Nephron progenitor cell (in vitro differentiated cells): ENCODE measurements around the gene SERPINB5.

ENCODE experiments used
- DNase-seq: peaks from one replicate; pipeline ENCODE4 v3.0.0; 2021
- H3K27ac Mint-ChIP-seq: 2 replicates; pipeline ENCODE4 v1.8.0; 2021; ENCODE audit warnings: mild to moderate bottlenecking, moderate library complexity, mixed read lengths
- H3K27me3 Mint-ChIP-seq: 2 replicates; pipeline ENCODE4 v1.8.0; 2021; ENCODE audit warnings: mild to moderate bottlenecking, low read depth, mixed read lengths; ENCODE audit not compliant: poor library complexity
- H3K36me3 Mint-ChIP-seq: 2 replicates; pipeline ENCODE4 v1.8.0; 2021; ENCODE audit warnings: low read depth, mixed read lengths
- H3K4me1 Mint-ChIP-seq: 2 replicates; pipeline ENCODE4 v1.8.0; 2021; ENCODE audit warnings: mixed read lengths
- H3K4me3 Mint-ChIP-seq: 2 replicates; pipeline ENCODE4 v1.8.0; 2021; ENCODE audit warnings: mild to moderate bottlenecking, moderate library complexity, mixed read lengths
- H3K9me3 Mint-ChIP-seq: 2 replicates; pipeline ENCODE4 v1.8.0; 2021; ENCODE audit warnings: mild to moderate bottlenecking, moderate library complexity, mixed read lengths
- TF ChIP-seq, protein P1 (sequence below): fragments of 200-600 bp; sonication (generic); IDR thresholded peaks from 2 replicates; pipeline ENCODE4 v1.5.0; 2021; ENCODE audit warnings: antibody characterized with exemption

Gene SERPINB5

DNA sequence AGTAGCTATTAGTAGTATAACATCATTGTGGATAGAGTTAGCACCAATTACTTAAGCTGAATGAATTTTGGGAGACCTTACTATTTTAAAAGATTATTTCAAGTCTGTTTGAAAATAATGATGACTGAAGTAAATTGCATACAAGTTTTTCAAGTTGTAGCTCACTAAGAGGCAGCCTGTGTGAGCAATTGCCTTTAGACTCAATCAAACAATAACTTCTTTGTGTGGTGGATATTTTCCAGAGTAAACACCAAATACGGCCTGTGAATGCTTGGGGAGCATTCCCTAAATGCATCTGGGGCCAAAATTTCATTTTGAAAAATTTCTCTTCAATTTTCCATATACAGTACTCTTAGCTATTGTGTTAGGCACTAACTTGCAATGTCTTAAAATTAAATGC is 73.3 kb downstream of the SERPINB5 start:
- H3K4me3 Mint-ChIP-seq: no peak overlapping the region
- no peaks in the 10 kb centered on the region for H3K9me3 Mint-ChIP-seq
- no peaks in the 10 kb centered on the region for H3K36me3 Mint-ChIP-seq
- no peak overlapping the region for H3K27ac Mint-ChIP-seq
- no peak for DNase-seq
- no peaks in the 10 kb centered on the region for H3K27me3 Mint-ChIP-seq
- peaks cover 5% of the 10 kb centered on the region for H3K4me1 Mint-ChIP-seq
- TF ChIP-seq, protein P1, sequence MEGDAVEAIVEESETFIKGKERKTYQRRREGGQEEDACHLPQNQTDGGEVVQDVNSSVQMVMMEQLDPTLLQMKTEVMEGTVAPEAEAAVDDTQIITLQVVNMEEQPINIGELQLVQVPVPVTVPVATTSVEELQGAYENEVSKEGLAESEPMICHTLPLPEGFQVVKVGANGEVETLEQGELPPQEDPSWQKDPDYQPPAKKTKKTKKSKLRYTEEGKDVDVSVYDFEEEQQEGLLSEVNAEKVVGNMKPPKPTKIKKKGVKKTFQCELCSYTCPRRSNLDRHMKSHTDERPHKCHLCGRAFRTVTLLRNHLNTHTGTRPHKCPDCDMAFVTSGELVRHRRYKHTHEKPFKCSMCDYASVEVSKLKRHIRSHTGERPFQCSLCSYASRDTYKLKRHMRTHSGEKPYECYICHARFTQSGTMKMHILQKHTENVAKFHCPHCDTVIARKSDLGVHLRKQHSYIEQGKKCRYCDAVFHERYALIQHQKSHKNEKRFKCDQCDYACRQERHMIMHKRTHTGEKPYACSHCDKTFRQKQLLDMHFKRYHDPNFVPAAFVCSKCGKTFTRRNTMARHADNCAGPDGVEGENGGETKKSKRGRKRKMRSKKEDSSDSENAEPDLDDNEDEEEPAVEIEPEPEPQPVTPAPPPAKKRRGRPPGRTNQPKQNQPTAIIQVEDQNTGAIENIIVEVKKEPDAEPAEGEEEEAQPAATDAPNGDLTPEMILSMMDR: no peak

DNA sequence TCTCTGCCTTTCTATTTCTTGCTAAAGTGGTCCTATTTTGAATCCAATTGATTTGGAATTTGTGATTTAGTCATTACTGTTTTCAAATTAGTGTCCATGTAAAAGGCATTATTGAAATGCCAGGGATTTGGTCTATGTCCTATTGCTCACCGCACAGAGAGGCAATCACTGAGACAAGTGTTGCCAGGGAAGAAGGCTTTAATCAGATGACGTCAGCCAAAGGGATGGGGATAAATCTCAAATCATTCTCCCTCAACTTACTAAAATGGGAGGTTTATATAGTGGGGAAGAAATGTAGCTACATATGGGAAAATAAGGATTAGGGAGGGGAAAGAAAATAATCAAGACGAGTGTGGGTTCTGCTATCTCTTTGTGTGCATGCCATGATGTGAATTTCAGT is 75.0 kb downstream of the SERPINB5 start:
- TF ChIP-seq, protein P1: no peak
- H3K4me3 Mint-ChIP-seq: no peak overlapping the region
- H3K4me1 Mint-ChIP-seq: no peaks in the 10 kb centered on the region
- H3K27ac Mint-ChIP-seq: no peak overlapping the region
- no peaks in the 10 kb centered on the region for H3K36me3 Mint-ChIP-seq
- DNase-seq: no peak
- H3K9me3 Mint-ChIP-seq: no peaks in the 10 kb centered on the region
- no peaks in the 10 kb centered on the region for H3K27me3 Mint-ChIP-seq

DNA sequence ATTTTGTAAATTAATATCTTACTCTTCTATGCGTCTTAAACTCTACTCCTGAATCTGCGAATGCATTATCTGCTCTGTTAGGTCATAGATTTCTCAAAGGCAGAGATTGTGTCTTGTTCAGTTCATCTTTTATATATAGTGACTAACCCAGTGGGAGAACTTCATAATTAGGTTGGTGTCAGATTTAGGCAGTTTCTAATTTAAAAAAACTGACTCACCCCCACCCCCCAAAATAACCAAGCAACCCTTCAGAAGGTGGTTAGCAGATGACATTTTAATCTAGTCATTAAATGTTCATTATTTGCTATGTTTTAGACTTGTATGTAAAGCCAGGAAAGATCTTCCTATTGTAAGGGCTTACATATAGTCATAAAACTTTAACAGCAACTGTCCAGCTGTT is 75.8 kb downstream of the SERPINB5 start:
- H3K4me1 Mint-ChIP-seq: no peaks in the 10 kb centered on the region
- TF ChIP-seq, protein P1: no peak
- H3K27ac Mint-ChIP-seq: no peak overlapping the region
- H3K9me3 Mint-ChIP-seq: no peaks in the 10 kb centered on the region
- no peaks in the 10 kb centered on the region for H3K36me3 Mint-ChIP-seq
- H3K4me3 Mint-ChIP-seq: no peak overlapping the region
- no peak for DNase-seq
- no peaks in the 10 kb centered on the region for H3K27me3 Mint-ChIP-seq

DNA sequence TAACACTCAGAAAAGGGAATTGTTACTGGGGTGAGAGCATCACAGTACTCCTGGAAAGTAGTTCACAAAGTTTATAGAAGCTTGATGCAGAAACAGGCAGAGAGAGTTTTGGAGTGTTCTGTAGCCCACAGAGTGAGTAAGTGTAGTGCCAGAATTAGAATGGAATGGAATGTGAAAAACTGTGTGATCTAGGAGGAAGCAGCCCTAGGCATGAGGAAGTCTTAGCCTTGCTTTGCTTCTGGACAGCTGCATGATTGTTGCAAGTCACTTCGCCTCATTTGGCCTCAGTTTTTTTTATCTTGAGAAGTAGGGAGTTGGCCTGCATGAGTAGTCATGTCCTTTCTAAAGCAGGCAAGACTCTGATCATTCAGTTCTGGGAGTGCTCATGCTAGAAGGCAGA is 76.3 kb downstream of the SERPINB5 start:
- TF ChIP-seq, protein P1: no peak
- no peak overlapping the region for H3K27ac Mint-ChIP-seq
- H3K4me3 Mint-ChIP-seq: no peak overlapping the region
- no peaks in the 10 kb centered on the region for H3K4me1 Mint-ChIP-seq
- no peak for DNase-seq
- H3K36me3 Mint-ChIP-seq: no peaks in the 10 kb centered on the region
- H3K27me3 Mint-ChIP-seq: no peaks in the 10 kb centered on the region
- no peaks in the 10 kb centered on the region for H3K9me3 Mint-ChIP-seq
